Tibial nerve (tissue), 4 donors: ENCODE results near the gene FAM120B.

ENCODE experiments used
- CTCF ChIP-seq, 5 experiments: fragments of 200-600 bp in 3 of 5; fragments of 450-650 bp in 2 of 5; sonication (generic) in 3 of 5; IDR thresholded peaks; one replicate each; pipeline ENCODE4 v1.5.1; 2016 to 2019; ENCODE audit warnings: antibody characterized with exemption in 5 of 5, mild to moderate bottlenecking in 3 of 5, moderate library complexity in 2 of 5
- EP300 ChIP-seq, 2 donors: sonication (generic); formaldehyde crosslinking; IDR thresholded peaks; one replicate each; pipeline ENCODE4 v1.6.1; 2017; ENCODE audit warnings: antibody characterized with exemption in 2 of 2, mild to moderate bottlenecking in 1 of 2
- POLR2A ChIP-seq, 2 donors: fragments of 450-650 bp; IDR thresholded peaks; one replicate each; pipeline ENCODE4 v1.6.1; 2017; ENCODE audit warnings: antibody characterized with exemption in 2 of 2, mild to moderate bottlenecking in 2 of 2, moderate library complexity in 2 of 2

GRCh38 chr6:170288091-170288631, 18.4 kb upstream of the FAM120B start:
- TF ChIP-seq CTCF (IDR thresholded peaks at IDR 0.05) (no peak), POLR2A (IDR thresholded peaks at IDR 0.05) (no peak), EP300 (IDR thresholded peaks at IDR 0.05) (no peak)
